Panc1 (cell line): ENCODE measurements around the gene ELFN2. TPM values are rescaled to one million over a fixed set of nuclear protein-coding genes. Genes with fewer than 3 reads are reported as not detected.
"Not testable (repeated sequence)": the region's sequence is repeated elsewhere in the genome, so short reads cannot be mapped to it uniquely, and the experiment has no call there.

Experiments used
- ATAC-seq: fragments of 200-7000 bp; cut with Tn5 transposase; 2 replicates; pipeline ENCODE4 v1.9.1; 2020; ENCODE audit warnings: mild to moderate bottlenecking, moderate library complexity
- BruUV-seq: library from RNA; stranded (reverse); fragments of 400-500 nt; replicated peaks from 2 replicates; lab custom pipeline; 2021; lab: Mats Ljungman, UMichigan
- CTCF ChIA-PET: fragments of 300-600 bp; sonication (Branson Sonifier 250); formaldehyde crosslinking; loops from one replicate; lab custom pipeline; 2022; ENCODE audit warnings: antibody characterized with exemption; lab: Charles Lee
- POLR2A ChIA-PET: fragments of 300-600 bp; sonication (Branson Sonifier 250); formaldehyde crosslinking; loops from one replicate; lab custom pipeline; 2022; ENCODE audit warnings: antibody characterized with exemption; lab: Charles Lee
- DNase-seq: peaks from one replicate; pipeline ENCODE4 v3.0.0-alpha.2; 2010; ENCODE audit warnings: low read depth, low spot score
- H3K27ac ChIP-seq: 2 replicates; pipeline ENCODE4 v1.5.1; 2011; ENCODE audit warnings: mild to moderate bottlenecking, low read length, inconsistent platforms
- H3K27me3 ChIP-seq: fragments of 200-500 bp; sonication (Bioruptor generic); 2 replicates; pipeline ENCODE4 v1.6.0; 2014; ENCODE audit warnings: low read length, inconsistent platforms; ENCODE audit not compliant: control insufficient read depth, insufficient read depth
- H3K36me3 ChIP-seq: fragments of 200-500 bp; sonication (Bioruptor generic); 2 replicates; pipeline ENCODE4 v1.5.1; 2014; ENCODE audit warnings: inconsistent platforms, mild to moderate bottlenecking, low read length, moderate library complexity; ENCODE audit not compliant: control insufficient read depth, insufficient read depth
- H3K4me1 ChIP-seq: 2 replicates; pipeline ENCODE4 v1.5.1; 2011; ENCODE audit warnings: inconsistent platforms, mild to moderate bottlenecking, low read length, moderate library complexity; ENCODE audit not compliant: control insufficient read depth, insufficient read depth
- H3K4me3 ChIP-seq, 2 experiments: 2 replicates each; pipeline ENCODE4 v1.5.1; 2011 to 2012; ENCODE audit warnings: low read depth in 2 of 2, low read length in 2 of 2, mild to moderate bottlenecking in 2 of 2, inconsistent platforms in 1 of 2, moderate library complexity in 1 of 2
- H3K9me3 ChIP-seq: fragments of 200-500 bp; sonication (Bioruptor generic); 2 replicates; pipeline ENCODE4 v1.5.1; 2014; ENCODE audit warnings: low read depth, mild to moderate bottlenecking, inconsistent platforms, low read length, moderate library complexity; ENCODE audit not compliant: control insufficient read depth, insufficient read depth
- POLR2AphosphoS5 ChIP-seq: IDR thresholded peaks from 2 replicates; pipeline ENCODE4 v1.6.1; 2012; ENCODE audit warnings: mild to moderate bottlenecking, low read depth, low read length, moderate library complexity
- SIN3A ChIP-seq: IDR thresholded peaks from 2 replicates; pipeline ENCODE4 v1.6.1; 2012; ENCODE audit warnings: low read depth, mild to moderate bottlenecking, low read length, moderate library complexity, borderline replicate concordance; ENCODE audit not compliant: insufficient read depth
- TCF7L2 ChIP-seq: IDR thresholded peaks from 2 replicates; pipeline ENCODE4 v1.6.1; 2011; ENCODE audit warnings: mild to moderate bottlenecking, low read depth, low read length, inconsistent platforms
- in situ Hi-C: cut with HindIII; loops from 2 replicates; pipeline ENCODE4 v1.10.0; 2016; ENCODE audit warnings: low sequenced_read_pairs, low pct_unique_long_range_greater_than_20kb
- intact Hi-C: fragments of 100-400 bp; cut with micrococcal nuclease; formaldehyde crosslinking; loops from one replicate; pipeline ENCODE4 v1.10.0; 2022; ENCODE audit not compliant: unreplicated experiment
- total RNA-seq: library from RNA; stranded (reverse); gene quantifications from one replicate; pipeline ENCODE4 v1.2.1, GENCODE V29; 2021; ENCODE audit not compliant: unreplicated experiment
- TF ChIP-seq, protein P1 (sequence below), 2 experiments: IDR thresholded peaks; 2 replicates each; pipeline ENCODE4 v1.6.1; 2011 to 2012; ENCODE audit warnings: low read depth in 2 of 2, control low read depth in 1 of 2, low read length in 1 of 2, mild to moderate bottlenecking in 1 of 2, moderate library complexity in 1 of 2; ENCODE audit not compliant: insufficient read depth in 1 of 2
- TF ChIP-seq, protein P2 (sequence below): fragments of 450-650 bp; IDR thresholded peaks from 2 replicates; pipeline ENCODE4 v1.5.1; 2017; ENCODE audit warnings: mild to moderate bottlenecking

Gene ELFN2
- total RNA-seq, 1 experiment from 2014 or later: 2.9 TPM

DNA sequence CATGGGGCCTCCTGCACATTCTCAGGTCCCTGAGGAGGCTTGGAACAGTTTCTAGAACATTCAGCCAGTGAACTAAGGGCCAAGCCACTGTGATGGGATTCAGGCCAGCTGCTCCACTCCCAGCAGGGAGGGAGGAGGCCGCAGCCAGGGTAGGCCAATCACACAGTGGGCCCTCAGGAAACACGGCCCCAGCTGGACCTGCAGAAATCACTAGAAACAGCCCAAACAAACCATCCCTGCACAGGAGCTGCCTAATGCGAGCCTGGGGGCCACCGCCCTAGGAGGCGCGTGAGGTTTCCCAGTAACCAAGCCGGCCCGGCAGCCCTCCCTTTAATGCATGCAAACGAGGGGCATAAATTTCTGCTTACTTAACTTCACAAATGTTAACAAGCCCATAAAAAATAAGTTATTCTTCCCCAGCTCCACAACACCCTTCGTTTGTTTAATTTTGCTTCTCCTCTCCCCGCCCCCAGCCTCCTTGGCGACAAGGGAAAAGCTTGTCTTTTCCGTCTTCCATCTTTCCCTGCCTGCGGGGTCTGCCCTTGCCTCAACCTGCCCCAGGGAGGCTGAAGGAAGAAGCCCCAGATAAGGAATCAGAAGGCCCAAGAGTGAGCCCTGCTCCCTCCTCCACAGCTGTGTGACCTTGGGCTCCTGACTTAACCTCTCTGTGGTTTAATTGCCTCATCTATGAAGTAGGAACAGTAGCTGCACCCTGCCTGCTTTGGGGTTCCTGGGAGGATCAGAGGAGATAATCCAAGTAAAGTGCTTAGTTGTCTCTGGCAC is 25.7 kb downstream of the ELFN2 start:
- TF ChIP-seq SIN3A: no peak
- no peak for TF ChIP-seq TCF7L2
- TF ChIP-seq, protein P1, sequence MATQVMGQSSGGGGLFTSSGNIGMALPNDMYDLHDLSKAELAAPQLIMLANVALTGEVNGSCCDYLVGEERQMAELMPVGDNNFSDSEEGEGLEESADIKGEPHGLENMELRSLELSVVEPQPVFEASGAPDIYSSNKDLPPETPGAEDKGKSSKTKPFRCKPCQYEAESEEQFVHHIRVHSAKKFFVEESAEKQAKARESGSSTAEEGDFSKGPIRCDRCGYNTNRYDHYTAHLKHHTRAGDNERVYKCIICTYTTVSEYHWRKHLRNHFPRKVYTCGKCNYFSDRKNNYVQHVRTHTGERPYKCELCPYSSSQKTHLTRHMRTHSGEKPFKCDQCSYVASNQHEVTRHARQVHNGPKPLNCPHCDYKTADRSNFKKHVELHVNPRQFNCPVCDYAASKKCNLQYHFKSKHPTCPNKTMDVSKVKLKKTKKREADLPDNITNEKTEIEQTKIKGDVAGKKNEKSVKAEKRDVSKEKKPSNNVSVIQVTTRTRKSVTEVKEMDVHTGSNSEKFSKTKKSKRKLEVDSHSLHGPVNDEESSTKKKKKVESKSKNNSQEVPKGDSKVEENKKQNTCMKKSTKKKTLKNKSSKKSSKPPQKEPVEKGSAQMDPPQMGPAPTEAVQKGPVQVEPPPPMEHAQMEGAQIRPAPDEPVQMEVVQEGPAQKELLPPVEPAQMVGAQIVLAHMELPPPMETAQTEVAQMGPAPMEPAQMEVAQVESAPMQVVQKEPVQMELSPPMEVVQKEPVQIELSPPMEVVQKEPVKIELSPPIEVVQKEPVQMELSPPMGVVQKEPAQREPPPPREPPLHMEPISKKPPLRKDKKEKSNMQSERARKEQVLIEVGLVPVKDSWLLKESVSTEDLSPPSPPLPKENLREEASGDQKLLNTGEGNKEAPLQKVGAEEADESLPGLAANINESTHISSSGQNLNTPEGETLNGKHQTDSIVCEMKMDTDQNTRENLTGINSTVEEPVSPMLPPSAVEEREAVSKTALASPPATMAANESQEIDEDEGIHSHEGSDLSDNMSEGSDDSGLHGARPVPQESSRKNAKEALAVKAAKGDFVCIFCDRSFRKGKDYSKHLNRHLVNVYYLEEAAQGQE (IDR thresholded peaks at IDR 0.05; ENCODE audit: insufficient read depth in 1 of 2, low read depth in 2 of 2, low read length in 1 of 2): no peak
- TF ChIP-seq, protein P2, sequence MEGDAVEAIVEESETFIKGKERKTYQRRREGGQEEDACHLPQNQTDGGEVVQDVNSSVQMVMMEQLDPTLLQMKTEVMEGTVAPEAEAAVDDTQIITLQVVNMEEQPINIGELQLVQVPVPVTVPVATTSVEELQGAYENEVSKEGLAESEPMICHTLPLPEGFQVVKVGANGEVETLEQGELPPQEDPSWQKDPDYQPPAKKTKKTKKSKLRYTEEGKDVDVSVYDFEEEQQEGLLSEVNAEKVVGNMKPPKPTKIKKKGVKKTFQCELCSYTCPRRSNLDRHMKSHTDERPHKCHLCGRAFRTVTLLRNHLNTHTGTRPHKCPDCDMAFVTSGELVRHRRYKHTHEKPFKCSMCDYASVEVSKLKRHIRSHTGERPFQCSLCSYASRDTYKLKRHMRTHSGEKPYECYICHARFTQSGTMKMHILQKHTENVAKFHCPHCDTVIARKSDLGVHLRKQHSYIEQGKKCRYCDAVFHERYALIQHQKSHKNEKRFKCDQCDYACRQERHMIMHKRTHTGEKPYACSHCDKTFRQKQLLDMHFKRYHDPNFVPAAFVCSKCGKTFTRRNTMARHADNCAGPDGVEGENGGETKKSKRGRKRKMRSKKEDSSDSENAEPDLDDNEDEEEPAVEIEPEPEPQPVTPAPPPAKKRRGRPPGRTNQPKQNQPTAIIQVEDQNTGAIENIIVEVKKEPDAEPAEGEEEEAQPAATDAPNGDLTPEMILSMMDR: no peak
- no peak for TF ChIP-seq POLR2AphosphoS5
- no peak for DNase-seq
- in situ Hi-C loops (no loop called here), intact Hi-C loops (no loop called here)
- Histone ChIP-seq H3K9me3 (no peaks in the 10 kb centered on the region), H3K4me3 (no peak overlapping the region), H3K27ac (no peak overlapping the region), H3K4me1 (no peaks in the 10 kb centered on the region; the same call in 1 of the 2 replicates), H3K27me3 (no peaks in the 10 kb centered on the region), H3K36me3 (no peaks in the 10 kb centered on the region)
- ChIA-PET POLR2A (no interaction called here), CTCF (no interaction called here)
- no peak for ATAC-seq
- no TSS peak for BruUV-seq

DNA sequence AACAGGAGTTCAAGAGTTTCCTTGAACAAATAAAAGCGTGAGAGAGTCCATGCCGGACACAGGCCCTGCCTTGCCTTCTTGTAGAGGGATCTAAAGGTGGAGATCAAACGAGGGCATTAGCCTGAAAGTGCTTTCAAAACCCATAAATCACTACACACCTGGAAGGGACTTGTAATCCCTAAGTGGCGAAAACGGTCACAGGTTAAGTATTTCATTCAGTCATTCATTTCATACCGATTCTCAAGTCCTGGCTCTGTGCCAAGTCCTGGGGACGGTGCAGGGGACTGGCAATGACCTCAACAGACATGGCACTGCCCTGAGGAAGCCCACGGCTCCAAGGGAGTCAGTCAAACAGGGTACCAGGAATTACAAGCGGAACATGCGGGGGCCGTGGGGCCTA is 26.6 kb downstream of the ELFN2 start:
- BruUV-seq: no TSS peak
- no peak for DNase-seq
- POLR2A ChIA-PET: no interaction called here
- Histone ChIP-seq H3K36me3 (no peaks in the 10 kb centered on the region), H3K9me3 (no peaks in the 10 kb centered on the region), H3K27ac (no peak overlapping the region), H3K27me3 (no peaks in the 10 kb centered on the region), H3K4me3 (no peak overlapping the region), H3K4me1 (no peaks in the 10 kb centered on the region; the same call in 1 of the 2 replicates)
- no peak for ATAC-seq
- TF ChIP-seq, protein P2: no peak
- TF ChIP-seq POLR2AphosphoS5 (no peak), SIN3A (no peak), TCF7L2 (no peak)
- TF ChIP-seq, protein P1 (IDR thresholded peaks at IDR 0.05; ENCODE audit: insufficient read depth in 1 of 2, low read depth in 2 of 2, low read length in 1 of 2): no peak
- intact Hi-C loops: no loop called here
- CTCF ChIA-PET: no interaction called here
- in situ Hi-C loops: no loop called here

DNA sequence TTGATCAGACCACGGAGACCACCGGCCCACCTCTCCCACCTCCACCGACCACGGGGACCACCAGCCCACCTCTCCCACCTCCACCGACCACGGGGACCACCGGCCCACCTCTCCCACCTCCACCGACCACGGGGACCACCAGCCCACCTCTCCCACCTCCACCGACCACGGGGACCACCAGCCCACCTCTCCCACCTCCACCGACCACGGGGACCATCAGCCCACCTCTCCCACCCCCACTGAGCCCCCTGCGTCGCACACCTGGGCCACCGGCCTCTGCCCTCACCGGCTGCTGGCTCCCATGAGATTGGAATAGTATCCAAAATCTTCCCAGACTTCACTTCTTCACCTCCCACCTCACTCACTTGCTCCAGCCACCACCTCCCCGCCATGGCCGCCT is 27.8 kb downstream of the ELFN2 start:
- CTCF ChIA-PET, H3K27ac ChIP-seq, H3K4me3 ChIP-seq, DNase-seq, ATAC-seq, H3K9me3 ChIP-seq, H3K36me3 ChIP-seq, intact Hi-C loops, POLR2A ChIA-PET, H3K4me1 ChIP-seq, H3K27me3 ChIP-seq, BruUV-seq, in situ Hi-C loops: not testable (repeated sequence)
